Mesothelial cell of epicardium (in vitro differentiated cells): ENCODE data around the gene CACTIN. TPM values are rescaled to one million over a fixed set of nuclear protein-coding genes. Genes with fewer than 3 reads are reported as not detected.

Source experiments
- DNase-seq, 2 experiments: peaks; one replicate each; pipeline ENCODE4 v3.0.0; 2021; ENCODE audit warnings: low spot score in 2 of 2; ENCODE audit not compliant: unreplicated experiment in 2 of 2
- H3K27ac Mint-ChIP-seq: 2 replicates; pipeline ENCODE4 v1.8.0; 2021; ENCODE audit warnings: mixed read lengths
- H3K27me3 Mint-ChIP-seq: 2 replicates; pipeline ENCODE4 v1.8.0; 2021; ENCODE audit warnings: low read depth, mixed read lengths
- H3K36me3 Mint-ChIP-seq: 2 replicates; pipeline ENCODE4 v1.8.0; 2021; ENCODE audit warnings: mixed read lengths
- H3K4me1 Mint-ChIP-seq: 2 replicates; pipeline ENCODE4 v1.8.0; 2021; ENCODE audit warnings: mixed read lengths
- H3K4me3 Mint-ChIP-seq: 2 replicates; pipeline ENCODE4 v1.8.0; 2021; ENCODE audit warnings: mild to moderate bottlenecking, moderate library complexity, mixed read lengths
- H3K9me3 Mint-ChIP-seq: 2 replicates; pipeline ENCODE4 v1.8.0; 2021; ENCODE audit warnings: mixed read lengths
- total RNA-seq: library from RNA; stranded (reverse); gene quantifications from 3 replicates; pipeline ENCODE4 v1.2.1, GENCODE V29; 2021
- TF ChIP-seq, protein P1 (sequence below): fragments of 200-600 bp; sonication (generic); IDR thresholded peaks from one replicate; pipeline ENCODE4 v1.5.0; 2021; ENCODE audit warnings: antibody characterized with exemption; ENCODE audit not compliant: unreplicated experiment

Gene CACTIN
- total RNA-seq, 1 donor from 2014 or later: 39.2 TPM

DNA sequence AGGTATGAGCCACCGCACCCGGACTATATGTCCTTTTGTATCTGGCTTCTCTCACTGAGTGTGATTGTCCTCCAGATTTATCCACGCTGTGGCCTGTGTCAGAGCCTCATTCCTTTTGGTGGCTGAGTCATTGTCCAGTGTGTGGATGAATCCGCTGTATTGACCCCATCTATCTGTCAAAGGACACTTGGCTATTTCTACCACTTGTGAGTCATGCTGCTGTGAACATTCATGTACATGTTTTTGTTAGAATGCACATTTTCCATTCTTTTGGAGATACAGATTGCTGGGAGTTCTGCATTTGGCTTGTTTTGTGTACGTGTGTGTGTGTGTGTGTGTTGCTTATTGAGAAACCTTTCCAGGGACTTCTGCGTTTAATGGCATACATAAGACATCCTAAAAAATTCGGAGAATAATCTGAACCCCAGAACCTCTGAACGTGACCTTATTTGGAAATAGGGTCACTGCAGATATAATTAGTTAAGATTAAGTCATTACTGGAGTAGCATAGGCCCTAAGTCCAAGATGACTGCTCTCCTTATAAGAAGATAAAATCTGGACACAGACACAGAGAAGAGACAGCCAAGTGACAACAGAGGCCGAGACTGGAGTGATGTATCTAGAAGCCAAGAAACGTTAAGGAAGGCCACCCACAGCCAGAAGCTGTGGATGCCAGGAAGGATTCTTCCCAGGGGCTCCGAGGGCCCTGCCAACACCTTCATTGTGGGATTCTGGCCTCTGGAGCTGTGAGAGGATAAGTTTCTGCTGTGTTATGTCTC is 46.2 kb downstream of the CACTIN start:
- peaks cover 2% of the 10 kb centered on the region for H3K36me3 Mint-ChIP-seq
- H3K27me3 Mint-ChIP-seq: peaks cover 51% of the 10 kb centered on the region
- H3K9me3 Mint-ChIP-seq: no peaks in the 10 kb centered on the region
- H3K27ac Mint-ChIP-seq: no peak overlapping the region
- TF ChIP-seq, protein P1, sequence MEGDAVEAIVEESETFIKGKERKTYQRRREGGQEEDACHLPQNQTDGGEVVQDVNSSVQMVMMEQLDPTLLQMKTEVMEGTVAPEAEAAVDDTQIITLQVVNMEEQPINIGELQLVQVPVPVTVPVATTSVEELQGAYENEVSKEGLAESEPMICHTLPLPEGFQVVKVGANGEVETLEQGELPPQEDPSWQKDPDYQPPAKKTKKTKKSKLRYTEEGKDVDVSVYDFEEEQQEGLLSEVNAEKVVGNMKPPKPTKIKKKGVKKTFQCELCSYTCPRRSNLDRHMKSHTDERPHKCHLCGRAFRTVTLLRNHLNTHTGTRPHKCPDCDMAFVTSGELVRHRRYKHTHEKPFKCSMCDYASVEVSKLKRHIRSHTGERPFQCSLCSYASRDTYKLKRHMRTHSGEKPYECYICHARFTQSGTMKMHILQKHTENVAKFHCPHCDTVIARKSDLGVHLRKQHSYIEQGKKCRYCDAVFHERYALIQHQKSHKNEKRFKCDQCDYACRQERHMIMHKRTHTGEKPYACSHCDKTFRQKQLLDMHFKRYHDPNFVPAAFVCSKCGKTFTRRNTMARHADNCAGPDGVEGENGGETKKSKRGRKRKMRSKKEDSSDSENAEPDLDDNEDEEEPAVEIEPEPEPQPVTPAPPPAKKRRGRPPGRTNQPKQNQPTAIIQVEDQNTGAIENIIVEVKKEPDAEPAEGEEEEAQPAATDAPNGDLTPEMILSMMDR: no peak
- no peak overlapping the region for H3K4me3 Mint-ChIP-seq
- no peak for DNase-seq
- peaks cover 9% of the 10 kb centered on the region for H3K4me1 Mint-ChIP-seq

- H3K4me3 Mint-ChIP-seq: no peak overlapping the region
- no peak overlapping the region for H3K27ac Mint-ChIP-seq
- H3K27me3 Mint-ChIP-seq: peaks cover 43% of the 10 kb centered on the region
- TF ChIP-seq, protein P1: no peak
- peaks cover 11% of the 10 kb centered on the region for H3K36me3 Mint-ChIP-seq
- DNase-seq: no peak
- no peaks in the 10 kb centered on the region for H3K9me3 Mint-ChIP-seq
- peaks cover 16% of the 10 kb centered on the region for H3K4me1 Mint-ChIP-seq
Measured at GRCh38 chr19:3578390-3578789, 48.2 kb downstream of the CACTIN start.

GRCh38 chr19:3577723-3578344 is 48.8 kb downstream of the CACTIN start:
- no peak for DNase-seq
- no peak overlapping the region for H3K27ac Mint-ChIP-seq
- TF ChIP-seq, protein P1: no peak
- no peak overlapping the region for H3K4me3 Mint-ChIP-seq
- peaks cover 11% of the 10 kb centered on the region for H3K36me3 Mint-ChIP-seq
- no peaks in the 10 kb centered on the region for H3K9me3 Mint-ChIP-seq
- peaks cover 39% of the 10 kb centered on the region for H3K27me3 Mint-ChIP-seq
- peaks cover 16% of the 10 kb centered on the region for H3K4me1 Mint-ChIP-seq

DNA sequence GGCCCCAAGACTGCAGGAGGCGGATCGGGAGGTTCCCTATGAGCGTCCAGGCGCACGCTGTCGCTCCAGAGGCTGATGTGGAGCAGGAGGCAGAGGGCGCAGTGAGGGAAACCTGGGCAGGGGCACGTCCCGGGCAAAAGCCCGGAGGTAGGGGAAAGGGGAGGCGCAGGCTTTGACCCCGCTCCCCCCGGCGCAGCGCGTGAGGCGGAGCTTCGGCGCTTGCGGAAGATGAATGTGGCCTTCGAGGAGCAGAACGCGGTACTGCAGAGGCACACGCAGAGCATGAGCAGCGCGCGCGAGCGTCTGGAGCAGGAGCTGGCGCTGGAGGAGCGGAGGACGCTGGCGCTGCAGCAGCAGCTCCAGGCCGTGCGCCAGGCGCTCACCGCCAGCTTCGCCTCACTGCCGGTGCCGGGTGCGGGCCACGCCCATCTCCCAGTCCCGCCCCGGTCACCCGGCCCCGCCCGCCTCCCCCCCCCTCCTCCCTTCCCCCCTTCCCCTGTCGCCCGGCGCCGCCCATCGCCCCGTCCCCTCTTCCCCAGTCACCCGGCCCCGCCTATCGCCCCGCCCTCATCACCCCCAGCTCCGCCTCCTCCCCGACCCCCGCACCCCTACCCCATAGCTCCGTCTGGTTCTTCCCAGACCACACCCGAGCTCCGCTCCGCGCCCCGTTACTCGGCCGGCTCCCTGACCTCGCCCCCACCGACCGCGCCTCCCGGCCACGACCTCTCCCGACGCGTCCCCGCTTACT is 49.7 kb downstream of the CACTIN start:
- no peaks in the 10 kb centered on the region for H3K9me3 Mint-ChIP-seq
- peaks cover 16% of the 10 kb centered on the region for H3K4me1 Mint-ChIP-seq
- TF ChIP-seq, protein P1: no peak
- H3K27ac Mint-ChIP-seq: no peak overlapping the region
- H3K4me3 Mint-ChIP-seq: peak overlapping the region; percentile 58
- peaks cover 34% of the 10 kb centered on the region for H3K27me3 Mint-ChIP-seq
- DNase-seq: peak; percentile 60 to 63
- peaks cover 11% of the 10 kb centered on the region for H3K36me3 Mint-ChIP-seq

DNA sequence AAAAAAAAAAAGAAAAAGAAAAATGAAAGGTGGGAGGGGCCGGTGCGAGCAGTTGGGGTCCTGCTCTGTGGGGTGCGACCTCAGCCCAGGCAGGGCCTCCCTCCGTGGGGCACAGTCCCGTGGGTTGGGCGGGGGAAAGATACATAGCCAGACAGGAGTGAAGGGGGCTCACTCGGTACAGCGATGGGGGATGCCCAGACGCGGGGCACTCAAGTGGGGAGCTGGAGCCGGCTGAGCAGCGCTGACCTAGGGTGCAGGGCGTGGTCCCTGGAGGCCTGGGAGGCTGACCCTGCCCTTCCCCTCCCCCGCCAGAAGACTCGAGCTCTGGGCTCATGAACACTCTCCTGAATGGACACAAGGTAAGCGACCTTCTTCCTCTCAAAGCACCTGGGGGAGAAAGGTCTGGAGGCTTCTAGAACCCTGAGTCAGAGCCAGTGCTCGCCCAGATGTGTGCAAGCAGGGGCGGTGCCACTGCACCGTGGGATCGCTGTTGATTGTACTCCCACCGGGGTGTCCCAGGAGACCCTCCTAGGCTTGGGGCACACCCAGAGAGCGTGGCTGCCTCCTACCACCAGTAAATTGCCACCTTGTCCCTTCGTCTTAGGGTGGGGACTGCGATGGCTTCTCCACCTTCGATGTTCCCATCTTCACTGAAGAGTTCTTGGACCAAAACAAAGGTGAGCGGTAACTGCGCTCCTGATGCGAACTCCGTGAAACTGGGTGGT is 50.5 kb downstream of the CACTIN start:
- Mint-ChIP-seq H3K27me3 (peaks cover 34% of the 10 kb centered on the region), H3K4me3 (peak overlapping the region; percentile 58), H3K4me1 (peaks cover 19% of the 10 kb centered on the region), H3K27ac (no peak overlapping the region), H3K36me3 (peaks cover 11% of the 10 kb centered on the region), H3K9me3 (no peaks in the 10 kb centered on the region)
- DNase-seq: no peak
- TF ChIP-seq, protein P1: no peak
